GM12878 (cell line): ENCODE data around the gene ZNF48. TPM values are rescaled to one million over a fixed set of nuclear protein-coding genes. Genes with fewer than 3 reads are reported as not detected.

ENCODE experiments used
- ATAC-seq: fragments of 200-7000 bp; cut with Tn5 transposase; 3 replicates; pipeline ENCODE4 v1.9.1; 2020; ENCODE audit warnings: mild to moderate bottlenecking, moderate library complexity
- BruUV-seq: library from RNA; stranded (reverse); fragments of 400-500 nt; replicated peaks from 2 replicates; lab custom pipeline; 2021; lab: Mats Ljungman, UMichigan
- CTCF ChIA-PET: fragments of 300-600 bp; sonication (Branson Sonifier 250); formaldehyde crosslinking; extraction: SDS; loops from one replicate; lab custom pipeline; 2021; ENCODE audit warnings: inconsistent platforms; lab: Yijun Ruan, JAX
- POLR2A ChIA-PET: fragments of 350-600 bp; formaldehyde crosslinking; extraction: SDS; loops from one replicate; lab custom pipeline; 2021; ENCODE audit warnings: inconsistent platforms; lab: Charles Lee
- RAD21 ChIA-PET: fragments of 300-600 bp; sonication (Branson Sonifier 250); formaldehyde crosslinking; loops from one replicate; lab custom pipeline; 2023; ENCODE audit warnings: antibody characterized with exemption; ENCODE audit not compliant: unreplicated experiment; lab: Charles Lee
- SMC1A ChIA-PET: fragments of 300-600 bp; sonication (Branson Sonifier 250); formaldehyde crosslinking; loops from one replicate; lab custom pipeline; 2023; ENCODE audit not compliant: unreplicated experiment, uncharacterized antibody; lab: Charles Lee
- DNase-seq: peaks from one replicate; pipeline ENCODE4 v3.0.0-alpha.2; 2011; ENCODE audit warnings: low read depth, low spot score
- FAIRE-seq: peaks from 3 replicates; lab custom pipeline; 2011; peaks lifted over from hg19 to GRCh38; lab: Jason Lieb, UNC
- H2AFZ ChIP-seq: 2 replicates; pipeline ENCODE4 v1.6.0; 2011; ENCODE audit warnings: low read depth, low read length, control low read depth; ENCODE audit not compliant: control insufficient read depth
- H3K27ac ChIP-seq: 2 replicates; pipeline ENCODE4 v1.5.1; 2011; ENCODE audit warnings: control low read depth; ENCODE audit not compliant: control insufficient read depth, insufficient read depth
- H3K27me3 ChIP-seq, 2 experiments: replicated peaks in 1 of 2; 2 replicates each; pipeline versions ENCODE4 v1.6.0 to v1.6.1; 2011; ENCODE audit warnings: low read length in 1 of 2; ENCODE audit not compliant: control insufficient read depth in 2 of 2, insufficient read depth in 2 of 2
- H3K36me3 ChIP-seq, 2 experiments: 2 replicates each; pipeline ENCODE4 v1.5.1; 2011; ENCODE audit warnings: low read length in 1 of 2; ENCODE audit not compliant: control insufficient read depth in 2 of 2, insufficient read depth in 2 of 2
- H3K4me1 ChIP-seq: 2 replicates; pipeline ENCODE4 v1.6.1; 2011; ENCODE audit warnings: mild to moderate bottlenecking, low read length, moderate library complexity, mixed read lengths; ENCODE audit not compliant: control insufficient read depth, insufficient read depth
- H3K4me2 ChIP-seq: 2 replicates; pipeline ENCODE4 v1.6.0; 2011; ENCODE audit warnings: control low read depth; ENCODE audit not compliant: control insufficient read depth, insufficient read depth
- H3K4me3 ChIP-seq: fragments of 200-600 bp; sonication (generic); 2 replicates; pipeline ENCODE4 v1.5.1; 2016
- H3K79me2 ChIP-seq: 2 replicates; pipeline ENCODE4 v1.6.0; 2011; ENCODE audit warnings: low read length; ENCODE audit not compliant: control insufficient read depth, insufficient read depth
- H3K9ac ChIP-seq: 2 replicates; pipeline ENCODE4 v1.8.0; 2011; ENCODE audit warnings: low read length, control low read depth, mixed read lengths; ENCODE audit not compliant: control insufficient read depth, insufficient read depth
- H3K9me3 ChIP-seq: replicated peaks from 3 replicates; pipeline ENCODE4 v1.5.1; 2011; ENCODE audit warnings: mild to moderate bottlenecking, low read length; ENCODE audit not compliant: control insufficient read depth, insufficient read depth
- H4K20me1 ChIP-seq: 2 replicates; pipeline ENCODE4 v1.6.0; 2011; ENCODE audit not compliant: control insufficient read depth, insufficient read depth
- BCL11A ChIP-seq: IDR thresholded peaks from 2 replicates; pipeline ENCODE4 v1.6.1; 2011; ENCODE audit warnings: low read depth, low read length
- EGR1 ChIP-seq, 2 experiments: IDR thresholded peaks; 1 replicate in 1 of 2; 2 replicates in 1 of 2; pipeline ENCODE4 v1.6.1; 2011 to 2012; ENCODE audit warnings: low read depth in 2 of 2, low read length in 2 of 2, borderline replicate concordance in 1 of 2, mild to moderate bottlenecking in 1 of 2, moderate library complexity in 1 of 2
- HCFC1 ChIP-seq: fragments of 150-350 bp; IDR thresholded peaks from 2 replicates; pipeline ENCODE4 v1.6.1; 2014; ENCODE audit warnings: low read length
- HDAC6 ChIP-seq: fragments of 200-600 bp; sonication (generic); IDR thresholded peaks from one replicate; pipeline ENCODE4 v1.8.0; 2017; ENCODE audit warnings: antibody characterized with exemption; ENCODE audit not compliant: unreplicated experiment
- HDGF ChIP-seq: fragments of 450-650 bp; IDR thresholded peaks from 2 replicates; pipeline ENCODE4 v1.6.1; 2016; ENCODE audit warnings: antibody characterized with exemption
- IKZF1 ChIP-seq: fragments of 450-650 bp; conservative IDR thresholded peaks from 2 replicates; pipeline ENCODE4 v1.6.1; 2017; ENCODE audit warnings: antibody characterized with exemption, mild to moderate bottlenecking
- IKZF2 ChIP-seq, 2 experiments: fragments of 450-650 bp; IDR thresholded peaks; 2 replicates each; pipeline ENCODE4 v1.6.1; 2017; ENCODE audit warnings: mild to moderate bottlenecking in 2 of 2, moderate library complexity in 2 of 2
- MLLT1 ChIP-seq: fragments of 450-650 bp; IDR thresholded peaks from 2 replicates; pipeline ENCODE4 v1.6.1; 2016; ENCODE audit warnings: mild to moderate bottlenecking
- MTA3 ChIP-seq: IDR thresholded peaks from 2 replicates; pipeline ENCODE4 v1.6.1; 2012; ENCODE audit warnings: low read length, inconsistent platforms, borderline replicate concordance
- NBN ChIP-seq: fragments of 450-650 bp; IDR thresholded peaks from 2 replicates; pipeline ENCODE4 v1.6.1; 2016
- PAX5 ChIP-seq: IDR thresholded peaks from 2 replicates; pipeline ENCODE4 v1.6.1; 2011; ENCODE audit warnings: low read depth, low read length, borderline replicate concordance
- POU2F2 ChIP-seq: IDR thresholded peaks from 3 replicates; pipeline ENCODE4 v1.6.1; 2011; ENCODE audit warnings: low read depth, mild to moderate bottlenecking, low read length, borderline replicate concordance
- RFX5 ChIP-seq: IDR thresholded peaks from 2 replicates; pipeline ENCODE4 v1.6.1; 2011; ENCODE audit warnings: low read depth, low read length, improper control_type of control experiment
- ZBTB11 ChIP-seq: fragments of 450-650 bp; formaldehyde crosslinking; IDR thresholded peaks from 2 replicates; pipeline ENCODE4 v1.5.0; 2022; ENCODE audit warnings: mild to moderate bottlenecking, missing genetic modification characterization
- WGBS: methylation state at CpG from one replicate; pipeline ENCODE4 v1.1.6; 2016; ENCODE audit warnings: low lambda C conversion rate; ENCODE audit not compliant: insufficient replicate concordance, insufficient coverage; ENCODE audit errors: missing lambda C conversion rate; 5-methylcytosine and 5-hydroxymethylcytosine counted together
- in situ Hi-C: fragments of 300-500 bp; cut with MboI; formaldehyde crosslinking; loops from 9 replicates; pipeline ENCODE4 v1.14.3; 2018; ENCODE audit warnings: mixed read lengths
- intact Hi-C: fragments of 100-400 bp; cut with micrococcal nuclease; formaldehyde crosslinking; loops from one replicate; pipeline ENCODE4 v1.14.2; 2022; ENCODE audit not compliant: unreplicated experiment
- polyA plus RNA-seq, 11 experiments: library from polyadenylated mRNA; depleted of rRNA in 4 of 11; unstranded in 6 of 11; stranded (reverse) in 5 of 11; fragments of >200 nt; fragmentation: Nextera tagmentation in 4 of 11; fragmentation: Illumina TruSeq in 1 of 11; extraction: Ambion mirVana in 4 of 11; extraction: Trizol in 1 of 11; gene quantifications; 1 replicate in 1 of 11; 2 replicates in 10 of 11; pipeline versions ENCODE4 v1.2.1 to v1.2.3, GENCODE V29; 2011 to 2016; ENCODE audit warnings: inconsistent platforms in 2 of 11, missing spikeins in 2 of 11, low read depth in 1 of 11
- total RNA-seq, 4 experiments: library from RNA; depleted of rRNA in 3 of 4; stranded (reverse); fragments of >200 nt in 3 of 4; fragmentation: Illumina TruSeq in 1 of 4; extraction: Trizol in 1 of 4; gene quantifications; 2 replicates each; pipeline versions ENCODE4 v1.2.1 to v1.2.3, GENCODE V29; 2013 to 2021

The ZNF48 gene
- total and polyA plus RNA-seq, 10 of the 15 experiments (the other 5 are each of a cell fraction or from before 2014, with no cell fraction given), result 0.14 to 12.0 (median 4.2) TPM

- intact Hi-C loops (no loop called here), in situ Hi-C loops (no loop called here)
- peak overlapping the region; percentile 85 for H3K9ac ChIP-seq
- ChIA-PET CTCF (interaction anchor here (0.8 to 1.6 kb wide), 3 partner anchors 19 to 221 kb away, joined by 3 read pairs; no protein-coding TSS in a partner anchor), POLR2A (interaction anchor here (0.7 to 1.5 kb wide), 4 partner anchors 8 to 286 kb away, joined by 3 to 4 read pairs (median 3); partner anchors contain the start of genes PRR14 and TBX6), RAD21 (interaction anchor here (1.1 to 1.6 kb wide), 3 partner anchors 32 to 53 kb away, joined by 3 read pairs; partner anchors contain the start of gene DCTPP1), SMC1A (interaction anchor here (0.6 to 1.3 kb wide), 3 partner anchors 21 to 53 kb away, joined by 3 read pairs; partner anchors contain the start of gene DCTPP1)
- BruUV-seq, result no TSS peak
- peak overlapping the region; percentile 80; the same call in 1 of the 2 replicates for H3K4me3 ChIP-seq
- H2AFZ ChIP-seq, result peak overlapping the region; percentile 76
- peak overlapping the region; percentile 92 for H3K4me2 ChIP-seq
- TF ChIP-seq RFX5 (no peak), NBN (no peak), HDGF (0 out of 2 replicates have a peak, but pooled peaks have one; percentile 49), PAX5 (peak; percentile 72), HCFC1 (no peak), IKZF1 (peak; percentile 30; the same call in 1 of the 2 replicates), MTA3 (peak; percentile 46; the same call in 1 of the 2 replicates), MLLT1 (peak; percentile 88), EGR1 (IDR thresholded peaks at IDR 0.05; ENCODE audit: borderline replicate concordance in 1 of 2, low read depth in 2 of 2, low read length in 2 of 2) (peak in 1 of 2 experiments; percentile 93; a peak in 2 of 3 replicates), BCL11A (no peak), ZBTB11 (CRISPR knock-in tag) (no peak), IKZF2 (IDR thresholded peaks at IDR 0.05) (peak in 1 of 2 experiments; percentile 19; a peak in 1 of 4 replicates), POU2F2 (0 out of 3 replicates have a peak, but pooled peaks have one; percentile 12), HDAC6 (no peak)
- DNase-seq (no peak), ATAC-seq (no peak; the same call in 1 of the 3 replicates), FAIRE-seq (peak; percentile 61)
- H4K20me1 ChIP-seq, result no peaks in the 10 kb centered on the region
- 46% methylated on average over 29 of the region's 29 CpGs for WGBS
- peaks cover 0 to 4% of the 10 kb centered on the region in 2 experiments; a peak in 2 of 4 replicates for H3K36me3 ChIP-seq
- peak overlapping the region; percentile 97 for H3K27ac ChIP-seq
- H3K27me3 ChIP-seq, result no peaks in the 10 kb centered on the region
- peaks cover 21% of the 10 kb centered on the region for H3K4me1 ChIP-seq
- no peaks in the 10 kb centered on the region for H3K9me3 ChIP-seq
- H3K79me2 ChIP-seq, result peaks cover 23% of the 10 kb centered on the region
These were observed 18.0 kb upstream of the ZNF48 start for GRCh38 chr16:30377050-30377811.
